ENCODE results near the gene ARID3A.
A peak's percentile ranks its signal among the peaks of the same experiment; 100 is the strongest.

ARID3A gene

GRCh38 chr19:993361-993830, 67.6 kb downstream of the ARID3A start:
- H3K4me3 ChIP-seq = no peak overlapping the region
- no peak for TF ChIP-seq CTCF (IDR thresholded peaks at IDR 0.05)
- H3K27ac ChIP-seq = no peak overlapping the region
- DNase-seq (ENCODE audit: low spot score) = no peak

- no peak for DNase-seq (ENCODE audit: low spot score)
- H3K4me3 ChIP-seq = no peak overlapping the region
- H3K27ac ChIP-seq = no peak overlapping the region
Observed at GRCh38 chr19:993831-994393, 68.1 kb downstream of the ARID3A start.

GRCh38 chr19:994516-994915, 68.7 kb downstream of the ARID3A start:
- no peak for TF ChIP-seq CTCF (IDR thresholded peaks at IDR 0.05)
- Histone ChIP-seq H3K27ac (no peak overlapping the region), H3K4me3 (no peak overlapping the region)
- DNase-seq (ENCODE audit: low spot score) = no peak

More at GRCh38 chr19:993831-994393, 68.1 kb downstream of the ARID3A start:
- TF ChIP-seq CTCF (IDR thresholded peaks at IDR 0.05) = no peak

GRCh38 chr19:995051-995827, 69.4 kb downstream of the ARID3A start:
- DNase-seq (ENCODE audit: low spot score) = no peak
- Histone ChIP-seq H3K4me3 (no peak overlapping the region), H3K27ac (no peak overlapping the region)
- no peak for TF ChIP-seq CTCF (IDR thresholded peaks at IDR 0.05)

- H3K27ac ChIP-seq = no peak overlapping the region
- DNase-seq (ENCODE audit: low spot score) = no peak
- H3K4me3 ChIP-seq = peak overlapping the region; percentile 15
- no peak for TF ChIP-seq CTCF (IDR thresholded peaks at IDR 0.05)
Observed at GRCh38 chr19:996051-996838, 70.4 kb downstream of the ARID3A start.

GRCh38 chr19:998064-998463, 72.2 kb downstream of the ARID3A start:
- DNase-seq (ENCODE audit: low spot score) = no peak
- Histone ChIP-seq H3K4me3 (no peak overlapping the region), H3K27ac (no peak overlapping the region)
- no peak for TF ChIP-seq CTCF (IDR thresholded peaks at IDR 0.05)

Data from coronary artery (tissue), 2 donors.